Right lobe of liver (tissue), 4 donors: Measurements from ENCODE around the gene RAPGEF2.

Experiments
- POLR2A ChIP-seq: fragments of 450-650 bp; IDR thresholded peaks from one replicate; pipeline ENCODE4 v1.6.1; 2017; ENCODE audit warnings: antibody characterized with exemption, mild to moderate bottlenecking
- TF ChIP-seq, protein P1 (sequence below), 4 donors: fragments of 200-600 bp in 3 of 4; fragments of 450-650 bp in 1 of 4; IDR thresholded peaks; one replicate each; pipeline versions ENCODE4 v1.5.1 to v1.8.0; 2016 to 2022; ENCODE audit warnings: antibody characterized with exemption in 4 of 4, mild to moderate bottlenecking in 2 of 4
- donor health status: DM: no; HTN: no; CAD: no.
- donor health status: DM: no; HTN: no; CAD: no.
- donor health status: DM: no; HTN: yes; CAD: no.

DNA sequence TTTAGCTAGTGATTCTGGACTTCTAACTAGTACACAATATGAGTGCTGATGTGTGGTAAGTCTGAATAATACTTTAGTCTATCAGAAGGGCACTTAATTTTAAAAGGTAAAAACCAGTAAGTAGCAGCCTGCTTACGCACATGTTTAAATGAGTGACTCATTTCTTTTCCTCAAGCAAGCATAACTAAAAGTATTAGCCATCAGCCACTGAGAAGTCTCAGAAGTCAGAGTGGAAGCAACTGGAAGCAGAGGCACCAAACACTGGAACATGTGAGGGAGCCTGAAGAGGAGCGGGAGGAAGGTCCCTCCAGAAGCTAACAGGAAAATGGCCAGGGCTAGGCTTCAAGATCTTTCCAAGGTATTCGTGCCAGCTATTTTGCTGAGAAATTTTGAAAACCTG, 257.7 kb downstream of the RAPGEF2 start:
- no peak for TF ChIP-seq POLR2A
- TF ChIP-seq, protein P1, sequence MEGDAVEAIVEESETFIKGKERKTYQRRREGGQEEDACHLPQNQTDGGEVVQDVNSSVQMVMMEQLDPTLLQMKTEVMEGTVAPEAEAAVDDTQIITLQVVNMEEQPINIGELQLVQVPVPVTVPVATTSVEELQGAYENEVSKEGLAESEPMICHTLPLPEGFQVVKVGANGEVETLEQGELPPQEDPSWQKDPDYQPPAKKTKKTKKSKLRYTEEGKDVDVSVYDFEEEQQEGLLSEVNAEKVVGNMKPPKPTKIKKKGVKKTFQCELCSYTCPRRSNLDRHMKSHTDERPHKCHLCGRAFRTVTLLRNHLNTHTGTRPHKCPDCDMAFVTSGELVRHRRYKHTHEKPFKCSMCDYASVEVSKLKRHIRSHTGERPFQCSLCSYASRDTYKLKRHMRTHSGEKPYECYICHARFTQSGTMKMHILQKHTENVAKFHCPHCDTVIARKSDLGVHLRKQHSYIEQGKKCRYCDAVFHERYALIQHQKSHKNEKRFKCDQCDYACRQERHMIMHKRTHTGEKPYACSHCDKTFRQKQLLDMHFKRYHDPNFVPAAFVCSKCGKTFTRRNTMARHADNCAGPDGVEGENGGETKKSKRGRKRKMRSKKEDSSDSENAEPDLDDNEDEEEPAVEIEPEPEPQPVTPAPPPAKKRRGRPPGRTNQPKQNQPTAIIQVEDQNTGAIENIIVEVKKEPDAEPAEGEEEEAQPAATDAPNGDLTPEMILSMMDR (IDR thresholded peaks at IDR 0.05): no peak
